Hepatocyte (in vitro differentiated cells): ENCODE data around the gene PHLDA2.

ENCODE experiments used
- EZH2 ChIP-seq: fragments of 200-600 bp; sonication (generic); IDR thresholded peaks from 2 replicates; pipeline ENCODE4 v1.6.1; 2016; ENCODE audit warnings: antibody characterized with exemption, mild to moderate bottlenecking, borderline replicate concordance
- EZH2phosphoT487 ChIP-seq: fragments of 200-600 bp; sonication (generic); IDR thresholded peaks from one replicate; pipeline ENCODE4 v1.6.1; 2018; ENCODE audit warnings: antibody characterized with exemption, mild to moderate bottlenecking, low read depth, moderate library complexity; ENCODE audit not compliant: unreplicated experiment, severe bottlenecking
- TF ChIP-seq, protein P1 (sequence below): fragments of 200-600 bp; sonication (generic); IDR thresholded peaks from 2 replicates; pipeline ENCODE4 v1.5.1; 2016; ENCODE audit warnings: antibody characterized with exemption, mild to moderate bottlenecking; ENCODE audit not compliant: poor library complexity

- TF ChIP-seq, protein P1, sequence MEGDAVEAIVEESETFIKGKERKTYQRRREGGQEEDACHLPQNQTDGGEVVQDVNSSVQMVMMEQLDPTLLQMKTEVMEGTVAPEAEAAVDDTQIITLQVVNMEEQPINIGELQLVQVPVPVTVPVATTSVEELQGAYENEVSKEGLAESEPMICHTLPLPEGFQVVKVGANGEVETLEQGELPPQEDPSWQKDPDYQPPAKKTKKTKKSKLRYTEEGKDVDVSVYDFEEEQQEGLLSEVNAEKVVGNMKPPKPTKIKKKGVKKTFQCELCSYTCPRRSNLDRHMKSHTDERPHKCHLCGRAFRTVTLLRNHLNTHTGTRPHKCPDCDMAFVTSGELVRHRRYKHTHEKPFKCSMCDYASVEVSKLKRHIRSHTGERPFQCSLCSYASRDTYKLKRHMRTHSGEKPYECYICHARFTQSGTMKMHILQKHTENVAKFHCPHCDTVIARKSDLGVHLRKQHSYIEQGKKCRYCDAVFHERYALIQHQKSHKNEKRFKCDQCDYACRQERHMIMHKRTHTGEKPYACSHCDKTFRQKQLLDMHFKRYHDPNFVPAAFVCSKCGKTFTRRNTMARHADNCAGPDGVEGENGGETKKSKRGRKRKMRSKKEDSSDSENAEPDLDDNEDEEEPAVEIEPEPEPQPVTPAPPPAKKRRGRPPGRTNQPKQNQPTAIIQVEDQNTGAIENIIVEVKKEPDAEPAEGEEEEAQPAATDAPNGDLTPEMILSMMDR = no peak
- TF ChIP-seq EZH2 (no peak), EZH2phosphoT487 (no peak)
Measured at GRCh38 chr11:2882396-2883110, 46.7 kb downstream of the PHLDA2 start.
